Stimulated activated CD4-positive, alpha-beta T cell treated with anti-CD3 and anti-CD28 coated beads, Interleukin-4, amount 100 ng/mL, for 24 hours (primary cell): ENCODE measurements around the gene TFB1M.
A peak's percentile ranks its signal among the peaks of the same experiment; 100 is the strongest.

ENCODE experiments used
- DNase-seq: peaks from one replicate; pipeline ENCODE4 v3.0.0-alpha.2; 2020

The TFB1M gene

DNA sequence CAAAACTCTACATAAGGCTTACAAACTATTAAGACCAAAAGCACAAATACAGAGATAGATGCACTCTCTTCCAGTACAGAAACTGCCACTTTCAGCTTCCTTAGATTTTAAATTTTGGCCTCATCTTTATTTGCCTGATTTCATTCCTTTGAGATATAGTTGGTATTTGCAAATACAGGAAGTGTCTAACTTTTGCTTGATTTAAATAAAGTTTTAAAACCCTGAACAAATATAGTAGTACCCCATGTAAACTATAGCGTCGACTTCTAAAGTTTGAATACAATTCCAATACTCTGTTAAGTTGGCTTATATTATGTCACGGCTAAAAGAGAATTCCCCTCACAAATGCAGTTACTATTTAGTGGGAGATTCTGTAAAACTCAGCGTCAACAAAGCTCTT lies 51.6 kb downstream of the TFB1M start:
- DNase-seq, result no peak

DNA sequence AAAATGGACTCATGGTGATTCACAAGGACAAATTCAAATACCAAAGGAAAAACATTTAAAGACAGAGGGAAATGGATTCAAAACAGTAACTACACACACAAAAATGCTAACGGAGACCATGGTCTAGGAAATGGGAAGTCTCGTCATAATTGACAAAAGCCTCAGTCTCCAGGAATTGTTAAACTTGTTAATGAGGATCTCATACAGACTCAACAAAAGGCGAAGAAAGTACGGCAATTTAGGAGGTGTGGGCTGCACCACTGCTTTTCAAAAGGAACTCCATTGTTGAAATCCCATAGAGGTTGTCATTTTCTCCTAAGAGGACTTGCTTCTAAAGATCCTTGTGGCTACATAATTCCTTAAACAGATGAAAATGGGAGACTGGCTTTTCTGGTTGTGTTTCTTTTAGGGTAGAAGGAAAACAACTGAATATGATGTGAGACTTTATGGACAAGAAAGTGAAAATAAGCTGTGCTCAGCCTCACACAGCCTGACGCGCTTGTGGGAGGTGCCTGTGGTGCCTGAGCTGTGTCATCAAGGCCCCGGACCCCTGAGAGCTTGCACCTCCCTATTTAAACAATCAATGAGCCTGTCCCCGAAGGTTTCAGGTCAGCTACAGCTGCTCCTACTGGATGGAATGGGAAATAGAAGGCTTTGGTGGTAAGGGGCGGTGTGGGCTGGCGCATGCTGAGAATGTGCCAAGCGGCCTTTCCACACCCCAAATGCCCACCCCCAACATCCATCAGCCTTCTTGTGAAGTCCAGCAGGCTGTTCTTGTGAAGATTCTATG lies 53.0 kb downstream of the TFB1M start:
- DNase-seq, result no peak

DNA sequence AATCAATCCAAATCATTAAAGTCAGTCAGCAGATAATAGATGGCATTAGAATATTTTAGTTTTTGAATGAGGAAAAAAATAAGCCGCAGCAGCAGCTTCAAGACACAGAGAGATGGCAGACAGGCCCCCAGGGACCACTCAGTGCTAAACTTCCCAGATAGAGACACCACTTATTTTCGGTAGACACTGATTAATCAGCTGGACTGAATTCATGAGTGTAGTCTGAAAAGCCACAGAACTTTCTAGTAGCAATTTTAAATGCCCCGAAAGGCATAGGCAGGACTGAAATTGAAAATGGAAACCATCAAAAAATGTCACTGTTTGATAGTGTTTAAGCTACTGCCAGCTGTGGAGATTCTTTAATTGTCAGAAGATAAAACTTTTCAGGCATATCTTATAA lies 53.6 kb downstream of the TFB1M start:
- DNase-seq, result no peak

DNA sequence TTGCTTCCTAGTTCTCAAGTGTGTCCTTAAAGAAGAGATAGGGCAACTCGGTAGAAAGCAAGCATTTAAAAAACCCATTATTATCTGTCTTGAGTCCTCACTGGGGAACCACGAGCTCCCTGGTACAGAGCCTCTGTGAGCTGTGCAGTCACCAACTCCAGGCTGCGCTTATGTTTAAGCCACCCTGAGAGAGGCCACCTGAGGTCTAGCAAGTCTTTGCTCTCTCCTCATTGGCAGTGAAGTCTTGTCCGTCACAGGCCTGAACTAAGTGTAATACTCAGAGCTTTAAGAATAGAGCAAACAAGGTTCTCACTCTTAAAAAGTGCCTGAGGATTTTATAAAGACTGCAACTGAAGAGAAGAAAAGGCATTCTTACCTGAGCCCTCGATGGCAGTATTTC lies 54.4 kb downstream of the TFB1M start:
- DNase-seq, result no peak

DNA sequence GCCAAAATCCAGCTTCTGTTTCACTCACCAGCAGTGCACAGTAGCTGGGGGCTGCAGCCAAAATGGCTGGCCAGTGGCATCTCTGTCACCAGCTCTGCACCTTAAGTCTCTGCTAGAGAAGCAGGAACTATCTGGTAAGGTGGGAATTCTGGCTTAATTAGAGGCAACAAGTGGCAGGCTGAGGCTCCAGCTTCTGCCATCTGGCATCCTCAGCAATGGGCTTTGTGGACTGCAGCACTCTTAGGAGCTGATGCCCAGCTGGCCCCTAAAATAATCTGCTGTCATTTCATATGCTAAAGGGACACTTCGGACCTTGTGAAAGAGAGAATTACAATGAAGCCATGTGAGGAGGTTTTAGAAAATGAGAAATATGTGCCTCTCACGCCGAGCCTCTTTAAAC lies 55.1 kb downstream of the TFB1M start:
- DNase-seq, result no peak

DNA sequence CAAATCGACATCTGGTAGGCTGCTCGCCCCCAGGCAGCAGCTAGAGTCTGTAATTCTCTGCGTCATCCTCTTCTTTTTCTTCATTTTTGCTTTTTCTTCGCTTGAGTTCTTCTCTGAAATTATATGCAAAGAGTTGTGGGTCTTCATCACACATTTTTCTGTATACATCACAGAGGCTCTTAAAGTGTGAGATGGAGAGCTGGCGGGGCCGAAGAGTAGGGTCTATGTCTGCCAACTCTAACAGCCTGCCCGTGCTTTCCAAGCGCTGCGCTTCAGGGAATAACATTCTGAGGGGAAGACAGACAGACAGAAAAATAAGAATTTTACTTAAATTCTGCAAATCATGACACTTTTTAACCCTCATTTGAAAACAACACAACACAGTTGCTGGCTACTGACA lies 56.5 kb downstream of the TFB1M start:
- no peak for DNase-seq

DNA sequence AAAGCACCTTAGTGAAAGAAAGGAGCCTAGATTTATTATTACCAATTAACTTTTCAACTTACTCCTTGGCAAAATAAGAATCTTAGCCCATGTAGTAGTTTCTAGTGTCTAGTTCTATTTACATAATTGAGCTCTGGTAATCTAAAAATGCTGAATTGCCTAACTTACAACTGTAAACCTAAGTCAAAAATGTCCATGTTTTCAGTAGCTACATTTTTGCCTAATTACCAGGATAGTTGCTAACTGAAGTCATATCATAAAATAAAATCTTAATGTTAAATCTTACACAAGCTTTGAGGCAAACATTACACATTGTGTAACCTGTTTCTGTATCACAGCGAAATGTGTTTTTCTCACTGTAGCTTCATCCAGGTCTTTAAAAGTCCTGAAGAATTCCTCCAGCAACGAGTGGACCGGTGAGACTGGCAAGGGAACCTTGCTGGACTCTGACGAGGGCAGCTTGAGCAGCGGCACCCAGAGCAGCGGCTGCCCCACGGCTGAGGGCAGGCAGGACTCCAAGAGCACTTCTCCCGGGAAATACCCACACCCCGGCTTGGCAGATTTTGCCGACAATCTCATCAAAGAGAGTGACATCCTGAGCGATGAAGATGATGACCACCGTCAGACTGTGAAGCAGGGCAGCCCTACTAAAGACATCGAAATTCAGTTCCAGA lies 58.0 kb downstream of the TFB1M start:
- DNase-seq, result no peak

DNA sequence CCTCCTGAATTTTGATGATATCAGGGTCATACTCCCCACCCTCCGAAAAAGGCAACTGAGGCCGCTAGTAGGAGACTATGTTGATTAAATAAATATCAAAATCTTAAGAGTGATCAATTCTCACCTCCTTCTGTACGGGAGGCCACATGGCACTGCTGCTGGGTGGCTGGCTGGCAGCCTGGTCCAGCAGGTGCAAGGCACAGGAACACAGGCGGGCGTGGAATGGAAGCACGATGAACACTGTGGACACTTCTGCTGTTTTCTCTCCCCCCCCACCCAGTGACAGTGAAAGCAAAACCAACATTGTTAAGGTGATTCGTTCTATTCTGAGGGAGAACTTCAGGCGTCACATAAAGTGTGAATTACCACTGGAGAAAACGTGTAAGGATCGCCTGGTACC lies 60.1 kb downstream of the TFB1M start:
- DNase-seq, result no peak

DNA sequence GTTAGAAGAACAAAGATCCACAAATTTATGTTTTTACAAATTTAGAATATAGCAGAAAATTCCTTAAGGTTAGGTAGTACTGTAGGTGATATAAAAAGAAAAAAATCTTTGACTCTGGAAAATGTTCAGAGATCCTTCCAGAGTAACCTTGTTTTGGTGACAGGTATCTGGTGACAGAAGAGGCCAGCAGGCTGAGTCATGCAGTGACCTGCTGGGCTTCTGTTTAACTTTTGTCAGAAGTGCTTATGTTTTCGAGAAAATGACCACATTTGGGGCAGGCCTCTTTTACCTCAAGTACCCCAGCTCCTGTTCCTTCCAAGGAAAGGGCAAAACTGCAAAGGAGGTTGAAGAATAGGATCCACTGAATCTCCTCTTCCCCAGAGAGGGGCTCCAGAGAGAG lies 60.9 kb downstream of the TFB1M start:
- no peak for DNase-seq

DNA sequence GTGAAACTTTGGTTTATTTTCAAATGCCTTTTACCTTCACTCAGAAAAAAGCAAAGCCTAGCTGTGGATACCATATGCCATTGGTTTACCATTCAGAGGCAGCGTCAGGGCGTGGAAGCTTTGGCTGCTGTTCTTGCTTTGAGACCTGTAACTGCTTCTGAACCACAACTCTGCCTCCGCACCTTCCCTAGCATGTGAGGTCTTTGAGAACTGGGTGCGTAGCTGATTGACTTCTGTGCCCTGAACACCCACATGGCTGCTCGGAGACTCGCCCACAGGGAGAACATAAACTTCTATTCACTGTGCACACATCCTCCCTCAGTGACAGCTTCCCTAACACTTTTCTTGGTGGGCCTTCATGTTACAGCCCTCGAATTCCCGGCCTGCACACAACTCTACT lies 61.7 kb downstream of the TFB1M start:
- DNase-seq, result no peak

DNA sequence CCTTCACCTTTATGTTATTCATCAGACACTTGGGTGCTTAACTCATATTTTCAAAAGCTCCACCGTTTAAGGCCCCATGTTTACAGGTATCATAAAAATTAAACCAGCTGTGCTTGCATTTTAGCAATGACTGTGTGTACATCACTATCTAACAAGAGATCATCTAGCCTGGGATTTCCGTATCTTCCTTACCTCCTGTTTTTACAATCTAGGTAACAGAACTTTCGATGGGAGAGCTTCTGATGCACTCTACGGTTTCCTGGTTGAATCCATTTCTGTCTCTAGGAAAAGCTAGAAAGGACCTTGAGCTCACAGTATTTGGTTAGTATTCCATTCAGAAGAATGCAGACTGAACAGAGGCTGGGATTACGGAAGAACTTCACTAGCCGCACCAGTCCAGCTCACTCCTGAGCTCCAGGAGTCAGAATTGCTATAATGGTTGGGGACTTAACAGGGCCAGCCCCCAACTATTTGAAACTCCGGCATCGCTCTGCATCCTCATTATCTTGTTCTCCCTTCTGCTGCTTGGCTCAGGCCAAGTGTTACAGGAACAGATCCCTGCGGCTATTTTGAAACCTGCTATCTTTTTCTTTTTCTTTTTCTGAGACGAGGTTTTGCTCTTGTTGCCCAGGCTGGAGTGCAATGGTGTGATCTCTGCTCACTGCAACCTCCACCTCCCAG lies 63.4 kb downstream of the TFB1M start:
- no peak for DNase-seq

DNA sequence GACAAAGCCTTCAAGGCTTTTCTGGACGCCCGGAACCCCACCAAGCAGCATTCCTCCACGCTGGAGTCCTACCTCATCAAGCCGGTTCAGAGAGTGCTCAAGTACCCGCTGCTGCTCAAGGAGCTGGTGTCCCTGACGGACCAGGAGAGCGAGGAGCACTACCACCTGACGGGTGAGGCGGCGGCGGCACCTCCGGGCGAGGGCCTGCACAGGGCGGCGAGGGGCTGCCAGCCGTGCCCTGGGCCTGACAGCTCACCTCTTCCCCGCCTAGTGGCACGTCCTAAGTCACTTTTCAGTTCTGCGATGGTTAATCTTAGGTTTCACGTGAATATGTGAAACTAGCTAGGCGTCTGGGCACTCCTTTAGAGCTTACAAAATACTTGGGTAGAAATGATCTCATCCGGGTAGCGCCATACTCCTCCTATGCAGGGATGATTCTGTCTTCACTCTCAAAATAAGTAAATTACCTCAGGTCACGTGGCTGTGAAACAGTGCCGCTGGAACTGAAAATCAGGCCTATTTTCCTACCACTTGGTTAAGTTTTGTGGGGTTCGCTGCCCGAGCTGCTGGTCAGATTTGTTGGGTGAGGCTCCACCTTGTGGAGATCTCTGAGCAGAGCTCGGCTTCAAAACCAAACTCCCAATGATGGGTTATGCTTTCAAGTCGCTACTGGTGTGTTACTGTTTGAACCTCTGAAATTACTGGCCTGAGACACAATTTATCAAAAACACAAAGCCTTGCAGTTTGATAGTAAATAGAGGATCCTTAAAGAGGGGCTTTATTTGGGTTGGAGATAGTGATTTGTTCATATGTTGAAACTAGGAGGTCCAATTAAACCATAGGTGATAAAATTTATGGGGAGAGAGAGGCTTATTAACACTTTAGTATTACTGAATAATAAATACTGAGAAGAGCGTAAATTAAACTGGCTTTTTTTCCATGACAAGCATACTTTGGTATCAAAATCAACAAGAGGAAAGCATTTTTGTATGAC lies 66.0 kb downstream of the TFB1M start:
- peak; percentile 32 for DNase-seq

DNA sequence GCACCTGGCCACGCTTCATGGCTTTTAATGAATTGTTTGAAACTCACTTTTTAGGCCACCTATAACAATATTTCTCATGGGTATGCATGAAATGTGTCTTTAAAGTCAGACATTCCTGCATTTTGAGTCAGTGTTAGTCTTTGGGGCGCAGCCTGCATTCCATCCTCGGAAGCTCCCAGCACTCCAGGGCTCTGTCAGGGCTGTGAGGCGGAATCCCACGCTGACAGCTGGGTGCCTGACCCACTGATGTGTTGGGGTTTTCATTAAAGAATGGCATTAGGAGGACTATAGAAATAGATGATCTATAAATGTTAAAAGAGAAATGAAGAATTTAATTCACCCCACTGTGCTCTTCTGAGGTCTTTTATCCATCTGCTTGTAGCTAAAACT lies 66.7 kb downstream of the TFB1M start:
- DNase-seq, result no peak

DNA sequence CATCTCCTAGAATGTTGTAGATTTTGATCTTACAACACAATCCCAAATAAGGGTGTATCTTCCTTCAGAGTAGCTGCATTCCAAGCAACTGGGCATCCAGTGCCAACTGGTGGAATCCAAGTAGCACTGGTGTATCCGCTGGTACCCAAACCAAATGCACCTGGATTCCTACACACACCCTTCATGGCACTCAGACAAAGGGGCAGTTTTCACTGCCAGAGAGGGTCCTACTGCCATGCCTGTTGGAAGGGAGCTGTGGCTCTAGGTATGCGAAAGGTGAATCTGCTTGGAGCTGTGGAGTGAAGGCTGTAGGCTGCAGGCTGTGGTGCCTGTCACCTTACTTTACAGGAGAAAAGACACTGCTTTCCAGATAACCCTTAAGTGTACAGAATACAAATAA lies 67.5 kb downstream of the TFB1M start:
- no peak for DNase-seq

DNA sequence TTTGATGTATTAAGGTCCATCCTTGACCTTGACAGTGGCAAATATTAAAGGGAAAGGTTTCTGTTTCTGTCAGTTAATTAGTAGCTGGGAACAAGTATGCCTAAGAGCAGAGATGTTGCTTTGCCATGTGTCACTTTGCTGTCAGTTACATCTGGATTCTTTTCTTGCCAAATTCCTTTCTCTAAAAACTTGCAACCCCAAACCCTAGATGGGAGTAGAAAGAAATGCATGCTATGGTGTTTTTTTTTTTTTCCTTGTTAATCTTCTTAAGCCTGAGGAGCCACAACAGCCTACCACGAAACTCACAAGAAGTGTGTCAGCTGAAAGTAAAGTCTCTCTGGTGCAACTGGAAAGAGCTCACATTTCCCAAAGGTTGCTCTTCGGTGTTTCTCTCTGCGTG lies 68.5 kb downstream of the TFB1M start:
- DNase-seq, result no peak

DNA sequence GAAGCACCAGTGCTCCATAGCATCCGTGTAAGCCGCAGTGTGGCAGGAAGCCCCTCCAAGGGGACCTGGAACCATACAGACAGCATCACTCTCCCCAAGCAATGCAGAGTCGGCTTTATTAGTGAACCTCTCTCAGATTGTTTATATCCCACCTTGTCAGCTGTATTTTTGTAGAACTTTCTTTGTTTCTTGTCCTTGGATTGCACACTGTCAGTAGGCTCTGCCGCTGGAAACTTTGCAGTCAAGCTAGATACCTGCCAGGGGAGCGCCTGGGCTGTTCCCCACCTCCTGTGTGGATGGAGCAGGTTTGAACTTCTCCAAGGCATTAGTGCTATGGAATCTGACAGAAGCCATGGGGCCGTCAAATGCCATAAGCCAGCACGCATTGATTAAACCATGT lies 69.1 kb downstream of the TFB1M start:
- no peak for DNase-seq

DNA sequence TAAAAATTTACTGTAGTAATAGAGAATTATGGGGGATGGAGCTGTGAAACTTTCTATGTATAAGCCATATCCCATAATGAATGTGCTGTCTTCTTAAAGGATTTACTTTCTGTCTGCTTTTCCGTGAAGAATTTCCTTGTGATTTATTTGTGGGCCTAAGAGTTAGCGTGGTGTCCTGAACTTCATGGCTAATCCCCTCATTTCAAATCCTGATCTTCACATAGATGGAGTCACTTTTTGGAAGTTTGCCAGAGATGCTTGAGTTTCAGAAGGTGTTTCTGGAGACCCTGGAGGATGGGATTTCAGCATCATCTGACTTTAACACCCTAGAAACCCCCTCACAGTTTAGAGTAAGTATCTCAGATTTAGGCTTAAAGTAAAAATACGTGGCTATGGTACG lies 69.8 kb downstream of the TFB1M start:
- DNase-seq, result no peak

DNA sequence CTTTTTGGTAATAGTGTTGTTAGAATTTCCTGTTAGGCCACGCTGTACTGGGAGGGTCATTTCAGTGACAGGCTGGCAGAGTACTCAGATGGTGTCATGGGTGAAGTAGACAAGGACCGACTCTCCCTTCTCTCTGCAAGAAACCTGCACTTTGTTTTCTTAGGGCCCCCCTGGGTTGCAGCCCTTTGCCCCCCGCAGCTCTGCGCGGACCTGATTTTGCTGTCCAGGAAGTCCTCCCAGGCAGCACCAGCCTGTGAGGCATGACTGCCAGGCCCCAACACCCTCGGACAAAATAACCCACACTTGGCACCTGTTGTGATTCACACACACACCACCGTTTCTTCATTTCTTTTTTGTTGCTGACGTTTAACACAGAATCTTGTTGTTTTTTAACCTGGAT lies 72.3 kb downstream of the TFB1M start:
- no peak for DNase-seq

DNA sequence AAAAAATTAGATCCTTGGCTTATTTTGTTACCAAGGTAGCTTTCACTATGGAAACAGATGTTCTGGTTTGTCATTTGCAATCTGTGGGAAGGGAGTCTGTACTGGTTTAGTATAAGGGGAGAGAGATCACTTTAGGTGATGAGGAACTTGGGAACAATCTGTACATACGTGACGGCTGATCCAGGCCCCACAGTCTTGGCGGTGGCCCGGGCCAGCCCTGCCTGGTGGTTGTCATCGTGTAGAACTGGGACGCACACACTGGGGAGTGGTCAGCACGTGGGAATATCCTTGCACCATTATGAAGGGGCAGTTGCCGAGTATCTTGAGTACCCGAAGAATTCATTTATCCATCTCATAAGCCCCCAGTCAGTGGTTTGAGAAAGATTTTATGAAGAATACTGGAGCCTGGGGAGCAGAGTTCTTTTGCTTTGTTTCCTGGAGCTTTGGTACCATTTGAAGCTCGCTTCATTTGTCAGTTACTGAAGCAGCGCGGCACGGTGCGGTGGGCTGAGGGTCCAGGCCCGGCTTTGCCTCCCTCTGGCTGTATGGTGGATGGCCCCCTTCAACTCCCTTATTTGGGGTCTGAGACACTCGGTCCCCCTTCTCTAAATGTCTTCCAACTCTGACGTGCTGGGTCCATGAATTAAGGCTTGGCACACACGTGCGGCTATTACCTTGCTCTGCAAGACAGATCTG lies 73.2 kb downstream of the TFB1M start:
- DNase-seq, result no peak

DNA sequence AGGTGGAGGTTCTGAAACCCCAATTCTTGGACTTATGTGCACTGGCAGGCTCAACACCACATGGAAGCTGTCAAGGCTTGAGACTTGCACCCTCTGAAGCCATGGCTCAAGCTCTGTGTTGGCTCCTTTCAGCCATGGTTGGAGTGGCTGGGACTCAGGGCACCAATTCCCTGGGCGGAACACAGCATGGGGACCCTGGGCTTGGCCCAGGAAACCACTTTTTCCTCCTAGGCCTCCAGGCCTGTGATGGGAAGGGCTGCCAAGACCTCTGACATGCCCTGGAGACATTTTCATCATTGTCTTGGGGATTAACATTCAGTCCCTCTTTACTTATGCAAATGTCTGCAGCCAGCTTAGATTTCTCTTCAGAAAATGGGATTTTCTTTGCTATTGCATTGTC lies 76.7 kb downstream of the TFB1M start:
- no peak for DNase-seq

DNA sequence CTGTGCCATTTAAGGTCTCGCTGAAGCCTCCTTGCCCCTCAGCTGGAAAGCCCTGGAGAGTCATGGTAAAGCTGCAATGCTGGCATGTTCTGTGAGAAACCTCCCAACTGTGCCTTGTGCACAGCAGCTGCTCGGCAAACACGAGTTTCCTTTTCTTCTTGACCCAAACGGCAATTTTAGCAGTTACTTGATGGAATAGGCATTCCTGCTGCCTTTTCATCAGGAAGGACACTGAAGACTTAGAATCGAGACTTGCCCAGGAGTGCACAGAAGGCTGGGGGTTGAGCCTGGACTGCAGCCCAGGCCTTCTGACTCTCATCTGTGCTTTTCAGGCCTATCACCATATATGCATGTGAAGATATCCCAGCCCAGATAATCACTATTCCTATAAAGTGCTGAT lies 79.2 kb downstream of the TFB1M start:
- no peak for DNase-seq

DNA sequence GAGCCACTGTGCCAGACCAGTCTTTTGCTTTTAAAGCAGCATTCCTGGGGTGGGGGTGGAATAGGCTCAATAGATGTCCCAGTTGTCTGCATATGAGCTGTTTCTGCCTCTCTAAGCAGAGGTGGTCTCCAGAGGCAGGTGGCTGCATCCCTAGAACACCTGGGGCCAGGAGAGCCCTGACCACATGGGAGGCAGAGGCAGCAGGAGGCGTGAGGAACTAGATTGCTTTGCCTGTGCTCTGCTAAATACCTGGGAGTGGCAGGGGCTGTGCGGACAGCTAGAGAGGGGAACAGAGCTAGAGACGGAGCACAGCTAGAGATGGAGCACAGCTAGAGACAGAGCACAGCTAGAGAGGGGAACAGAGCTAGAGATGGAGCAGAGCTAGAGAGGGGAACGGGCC lies 79.6 kb downstream of the TFB1M start:
- no peak for DNase-seq
